HEK293 (cell line): ENCODE measurements around the gene NMNAT3.

Source experiments
- CTCF ChIA-PET: fragments of 350-600 bp; formaldehyde crosslinking; extraction: SDS; loops from one replicate; lab custom pipeline; 2021; ENCODE audit warnings: antibody characterized with exemption; lab: Yijun Ruan, JAX
- POLR2A ChIA-PET: fragments of 300-600 bp; formaldehyde crosslinking; extraction: SDS; loops from one replicate; lab custom pipeline; 2020; ENCODE audit warnings: antibody characterized with exemption, inconsistent platforms; lab: Yijun Ruan, JAX
- H3K27ac ChIP-seq: fragments of 200-500 bp; sonication (Bioruptor generic); 2 replicates; pipeline ENCODE4 v1.5.1; 2014; ENCODE audit warnings: low read depth, low read length, control low read depth, inconsistent platforms; ENCODE audit errors: extremely low read depth
- H3K36me3 ChIP-seq, 2 experiments: fragments of 200-500 bp in 1 of 2; sonication (Bioruptor generic) in 1 of 2; 1 replicate in 1 of 2; 2 replicates in 1 of 2; pipeline ENCODE4 v1.5.1; 2014 to 2017; ENCODE audit warnings: inconsistent platforms in 2 of 2, low read length in 2 of 2; ENCODE audit not compliant: control insufficient read depth in 2 of 2, insufficient read depth in 1 of 2
- H3K4me1 ChIP-seq: fragments of 200-500 bp; sonication (Bioruptor generic); 2 replicates; pipeline ENCODE4 v1.5.1; 2014; ENCODE audit warnings: mild to moderate bottlenecking, low read length, inconsistent platforms; ENCODE audit not compliant: control insufficient read depth, insufficient read depth
- H3K4me3 ChIP-seq: 2 replicates; pipeline ENCODE4 v1.5.1; 2011; ENCODE audit warnings: low read depth, mild to moderate bottlenecking, control low read depth, low read length, moderate library complexity
- H3K9me3 ChIP-seq: fragments of 200-500 bp; sonication (Bioruptor generic); 2 replicates; pipeline ENCODE4 v1.5.1; 2014; ENCODE audit warnings: low read depth, low read length, inconsistent platforms; ENCODE audit not compliant: control insufficient read depth, insufficient read depth
- KLF8 ChIP-seq: fragments of 450-650 bp; formaldehyde crosslinking; IDR thresholded peaks from 2 replicates; pipeline ENCODE4 v1.5.1; 2016; ENCODE audit warnings: missing biosample characterization, missing genetic modification characterization
- SCRT2 ChIP-seq: fragments of 450-650 bp; formaldehyde crosslinking; IDR thresholded peaks from 2 replicates; pipeline ENCODE4 v1.5.1; 2016; ENCODE audit warnings: missing biosample characterization, missing genetic modification characterization
- ZBTB20 ChIP-seq: fragments of 450-650 bp; formaldehyde crosslinking; IDR thresholded peaks from 2 replicates; pipeline ENCODE4 v1.5.1; 2016; ENCODE audit warnings: missing biosample characterization, missing genetic modification characterization
- ZBTB7A ChIP-seq: fragments of 450-650 bp; formaldehyde crosslinking; IDR thresholded peaks from 2 replicates; pipeline ENCODE4 v1.5.1; 2016; ENCODE audit warnings: low read depth, missing biosample characterization, missing genetic modification characterization
- ZNF114 ChIP-seq: fragments of 450-650 bp; formaldehyde crosslinking; IDR thresholded peaks from 2 replicates; pipeline ENCODE4 v1.5.0; 2017; ENCODE audit warnings: missing biosample characterization, missing genetic modification characterization
- ZNF132 ChIP-seq: fragments of 450-650 bp; formaldehyde crosslinking; IDR thresholded peaks from 2 replicates; pipeline ENCODE4 v1.5.1; 2017; ENCODE audit warnings: missing biosample characterization, missing genetic modification characterization, borderline replicate concordance
- ZNF155 ChIP-seq: fragments of 450-650 bp; formaldehyde crosslinking; IDR thresholded peaks from 2 replicates; pipeline ENCODE4 v1.5.1; 2016; ENCODE audit warnings: missing biosample characterization, missing genetic modification characterization
- ZNF175 ChIP-seq: fragments of 450-650 bp; formaldehyde crosslinking; IDR thresholded peaks from 2 replicates; pipeline ENCODE4 v1.5.1; 2016; ENCODE audit warnings: missing biosample characterization, missing genetic modification characterization
- ZNF324 ChIP-seq: fragments of 450-650 bp; formaldehyde crosslinking; IDR thresholded peaks from 2 replicates; pipeline ENCODE4 v1.5.1; 2016; ENCODE audit warnings: missing biosample characterization, missing genetic modification characterization
- ZNF335 ChIP-seq: fragments of 450-650 bp; formaldehyde crosslinking; conservative IDR thresholded peaks from 2 replicates; pipeline ENCODE4 v1.5.1; 2016; ENCODE audit warnings: missing biosample characterization, missing genetic modification characterization
- ZNF501 ChIP-seq: fragments of 450-650 bp; formaldehyde crosslinking; IDR thresholded peaks from 2 replicates; pipeline ENCODE4 v1.5.1; 2016; ENCODE audit warnings: missing biosample characterization, missing genetic modification characterization
- ZNF600 ChIP-seq: fragments of 450-650 bp; formaldehyde crosslinking; IDR thresholded peaks from 2 replicates; pipeline ENCODE4 v1.5.1; 2016; ENCODE audit warnings: missing biosample characterization, missing genetic modification characterization
- ZNF626 ChIP-seq: fragments of 450-650 bp; sonication (Bioruptor Pico); formaldehyde crosslinking; IDR thresholded peaks from 2 replicates; pipeline ENCODE4 v1.5.1; 2018; ENCODE audit warnings: missing biosample characterization, missing genetic modification characterization, inconsistent platforms
- ZNF654 ChIP-seq: fragments of 450-650 bp; formaldehyde crosslinking; IDR thresholded peaks from 2 replicates; pipeline ENCODE4 v1.5.1; 2016; ENCODE audit warnings: low read depth, missing biosample characterization, missing genetic modification characterization
- ZNF777 ChIP-seq: fragments of 450-650 bp; formaldehyde crosslinking; IDR thresholded peaks from 2 replicates; pipeline ENCODE4 v1.5.1; 2017; ENCODE audit warnings: missing biosample characterization, missing genetic modification characterization, borderline replicate concordance
- ZNF837 ChIP-seq: fragments of 450-650 bp; formaldehyde crosslinking; IDR thresholded peaks from 2 replicates; pipeline ENCODE4 v1.5.1; 2016; ENCODE audit warnings: missing biosample characterization, missing genetic modification characterization
- ZNF843 ChIP-seq: fragments of 450-650 bp; formaldehyde crosslinking; IDR thresholded peaks from 2 replicates; pipeline ENCODE4 v1.5.1; 2016; ENCODE audit warnings: missing biosample characterization, missing genetic modification characterization
- TF ChIP-seq, protein P1 (sequence below): fragments of 450-650 bp; formaldehyde crosslinking; IDR thresholded peaks from 2 replicates; pipeline ENCODE4 v1.5.1; 2016; ENCODE audit warnings: missing biosample characterization, missing genetic modification characterization
- TF ChIP-seq, protein P2 (sequence below): sonication (generic); formaldehyde crosslinking; IDR thresholded peaks from 2 replicates; pipeline ENCODE4 v1.8.1; 2022; ENCODE audit warnings: mild to moderate bottlenecking, moderate library complexity, missing genetic modification reagents
- TF ChIP-seq, protein P3 (sequence below): fragments of 450-650 bp; formaldehyde crosslinking; IDR thresholded peaks from 2 replicates; pipeline ENCODE4 v1.5.1; 2016; ENCODE audit warnings: missing biosample characterization, missing genetic modification characterization
- TF ChIP-seq, protein P4 (sequence below): fragments of 450-650 bp; formaldehyde crosslinking; IDR thresholded peaks from 2 replicates; pipeline ENCODE4 v1.5.1; 2016; ENCODE audit warnings: missing biosample characterization, missing genetic modification characterization, borderline replicate concordance

The NMNAT3 gene

DNA sequence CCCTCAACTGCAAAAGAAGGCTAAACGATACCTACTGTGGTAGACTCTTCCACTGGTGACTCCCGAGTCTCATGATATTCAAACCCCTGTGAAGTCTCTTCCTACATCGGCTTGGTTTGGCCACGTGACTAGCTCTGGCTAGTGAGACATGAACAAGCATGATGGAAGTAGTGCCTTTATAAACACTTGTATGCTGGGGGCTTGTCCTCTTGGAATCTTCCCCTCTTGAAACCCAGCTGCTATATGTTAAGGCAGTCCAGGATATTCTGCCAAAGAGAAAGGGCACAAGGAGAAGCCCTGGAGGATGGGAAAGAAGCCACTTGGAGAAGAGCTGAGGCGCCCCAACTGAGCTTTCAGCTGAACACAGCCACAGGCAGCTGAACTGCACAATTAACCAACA, 154.6 kb downstream of the NMNAT3 start:
- ChIA-PET CTCF (interaction anchor here (0.6 to 1.2 kb wide), 3 partner anchors 11 to 130 kb away, joined by 3 to 4 read pairs (median 3); no protein-coding TSS in a partner anchor), POLR2A (interaction anchor here (1.2 kb wide), 1 partner anchor 10 kb away, joined by 4 read pairs; no protein-coding TSS in a partner anchor)
- Histone ChIP-seq H3K4me3 (no peak overlapping the region), H3K36me3 (no peaks in the 10 kb centered on the region), H3K9me3 (no peaks in the 10 kb centered on the region), H3K4me1 (no peaks in the 10 kb centered on the region), H3K27ac (no peak overlapping the region)
- no peak for TF ChIP-seq ZNF335 (tag by site-specific recombination)
- TF ChIP-seq, protein P1, sequence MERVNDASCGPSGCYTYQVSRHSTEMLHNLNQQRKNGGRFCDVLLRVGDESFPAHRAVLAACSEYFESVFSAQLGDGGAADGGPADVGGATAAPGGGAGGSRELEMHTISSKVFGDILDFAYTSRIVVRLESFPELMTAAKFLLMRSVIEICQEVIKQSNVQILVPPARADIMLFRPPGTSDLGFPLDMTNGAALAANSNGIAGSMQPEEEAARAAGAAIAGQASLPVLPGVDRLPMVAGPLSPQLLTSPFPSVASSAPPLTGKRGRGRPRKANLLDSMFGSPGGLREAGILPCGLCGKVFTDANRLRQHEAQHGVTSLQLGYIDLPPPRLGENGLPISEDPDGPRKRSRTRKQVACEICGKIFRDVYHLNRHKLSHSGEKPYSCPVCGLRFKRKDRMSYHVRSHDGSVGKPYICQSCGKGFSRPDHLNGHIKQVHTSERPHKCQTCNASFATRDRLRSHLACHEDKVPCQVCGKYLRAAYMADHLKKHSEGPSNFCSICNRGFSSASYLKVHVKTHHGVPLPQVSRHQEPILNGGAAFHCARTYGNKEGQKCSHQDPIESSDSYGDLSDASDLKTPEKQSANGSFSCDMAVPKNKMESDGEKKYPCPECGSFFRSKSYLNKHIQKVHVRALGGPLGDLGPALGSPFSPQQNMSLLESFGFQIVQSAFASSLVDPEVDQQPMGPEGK (tag by site-specific recombination) = no peak
- TF ChIP-seq ZNF114 (tag by site-specific recombination) = no peak
- TF ChIP-seq ZBTB7A (tag by site-specific recombination) = no peak
- no peak for TF ChIP-seq ZNF837
- TF ChIP-seq, protein P2, sequence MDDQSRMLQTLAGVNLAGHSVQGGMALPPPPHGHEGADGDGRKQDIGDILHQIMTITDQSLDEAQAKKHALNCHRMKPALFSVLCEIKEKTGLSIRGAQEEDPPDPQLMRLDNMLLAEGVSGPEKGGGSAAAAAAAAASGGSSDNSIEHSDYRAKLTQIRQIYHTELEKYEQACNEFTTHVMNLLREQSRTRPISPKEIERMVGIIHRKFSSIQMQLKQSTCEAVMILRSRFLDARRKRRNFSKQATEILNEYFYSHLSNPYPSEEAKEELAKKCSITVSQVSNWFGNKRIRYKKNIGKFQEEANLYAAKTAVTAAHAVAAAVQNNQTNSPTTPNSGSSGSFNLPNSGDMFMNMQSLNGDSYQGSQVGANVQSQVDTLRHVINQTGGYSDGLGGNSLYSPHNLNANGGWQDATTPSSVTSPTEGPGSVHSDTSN (CRISPR knock-in tag) = no peak
- TF ChIP-seq SCRT2 (tag by site-specific recombination) = no peak
- no peak for TF ChIP-seq ZNF501 (tag by site-specific recombination)
- no peak for TF ChIP-seq ZNF324 (tag by site-specific recombination)
- TF ChIP-seq, protein P3, sequence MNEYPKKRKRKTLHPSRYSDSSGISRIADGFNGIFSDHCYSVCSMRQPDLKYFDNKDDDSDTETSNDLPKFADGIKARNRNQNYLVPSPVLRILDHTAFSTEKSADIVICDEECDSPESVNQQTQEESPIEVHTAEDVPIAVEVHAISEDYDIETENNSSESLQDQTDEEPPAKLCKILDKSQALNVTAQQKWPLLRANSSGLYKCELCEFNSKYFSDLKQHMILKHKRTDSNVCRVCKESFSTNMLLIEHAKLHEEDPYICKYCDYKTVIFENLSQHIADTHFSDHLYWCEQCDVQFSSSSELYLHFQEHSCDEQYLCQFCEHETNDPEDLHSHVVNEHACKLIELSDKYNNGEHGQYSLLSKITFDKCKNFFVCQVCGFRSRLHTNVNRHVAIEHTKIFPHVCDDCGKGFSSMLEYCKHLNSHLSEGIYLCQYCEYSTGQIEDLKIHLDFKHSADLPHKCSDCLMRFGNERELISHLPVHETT (tag by site-specific recombination) = no peak
- TF ChIP-seq, protein P4, sequence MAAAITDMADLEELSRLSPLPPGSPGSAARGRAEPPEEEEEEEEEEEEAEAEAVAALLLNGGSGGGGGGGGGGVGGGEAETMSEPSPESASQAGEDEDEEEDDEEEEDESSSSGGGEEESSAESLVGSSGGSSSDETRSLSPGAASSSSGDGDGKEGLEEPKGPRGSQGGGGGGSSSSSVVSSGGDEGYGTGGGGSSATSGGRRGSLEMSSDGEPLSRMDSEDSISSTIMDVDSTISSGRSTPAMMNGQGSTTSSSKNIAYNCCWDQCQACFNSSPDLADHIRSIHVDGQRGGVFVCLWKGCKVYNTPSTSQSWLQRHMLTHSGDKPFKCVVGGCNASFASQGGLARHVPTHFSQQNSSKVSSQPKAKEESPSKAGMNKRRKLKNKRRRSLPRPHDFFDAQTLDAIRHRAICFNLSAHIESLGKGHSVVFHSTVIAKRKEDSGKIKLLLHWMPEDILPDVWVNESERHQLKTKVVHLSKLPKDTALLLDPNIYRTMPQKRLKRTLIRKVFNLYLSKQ = no peak
- no peak for TF ChIP-seq KLF8 (tag by site-specific recombination)
- no peak for TF ChIP-seq ZBTB20 (tag by site-specific recombination)
- TF ChIP-seq ZNF843 (tag by site-specific recombination) = no peak
- TF ChIP-seq ZNF626 (tag by site-specific recombination) = no peak
- TF ChIP-seq ZNF155 (tag by site-specific recombination) = no peak
- TF ChIP-seq ZNF777 (tag by site-specific recombination) = no peak
- TF ChIP-seq ZNF175 (tag by site-specific recombination) = no peak
- TF ChIP-seq ZNF132 (tag by site-specific recombination) = no peak

DNA sequence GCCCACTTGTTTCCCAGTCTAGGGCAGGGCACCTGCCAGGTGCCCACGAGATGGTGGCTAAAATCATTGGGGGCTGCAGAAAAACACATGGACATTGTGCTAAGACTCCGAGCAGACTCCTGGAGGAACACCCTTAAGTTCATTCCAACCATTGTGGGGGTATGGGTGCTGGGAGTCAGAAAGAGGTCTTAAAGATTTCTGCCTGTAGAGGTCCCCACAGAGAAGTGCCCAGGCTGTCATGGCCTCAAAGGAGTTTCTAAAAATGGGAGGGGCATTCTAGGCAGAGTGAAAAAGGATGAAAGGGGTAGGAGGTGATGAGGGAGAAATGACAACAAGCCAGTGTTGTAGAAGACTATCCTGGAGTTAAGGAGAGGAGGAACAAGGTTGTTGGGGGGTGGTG, 155.4 kb downstream of the NMNAT3 start:
- Histone ChIP-seq H3K36me3 (no peaks in the 10 kb centered on the region), H3K9me3 (no peaks in the 10 kb centered on the region), H3K4me3 (no peak overlapping the region), H3K4me1 (no peaks in the 10 kb centered on the region), H3K27ac (no peak overlapping the region)
- CTCF ChIA-PET = interaction anchor here (0.7 to 2.3 kb wide), 2 partner anchors 12 to 40 kb away, joined by 3 to 12 read pairs; no protein-coding TSS in a partner anchor
- POLR2A ChIA-PET = interaction anchor here (1.2 kb wide), 1 partner anchor 11 kb away, joined by 4 read pairs; no protein-coding TSS in a partner anchor
- 0 out of 2 replicates have a peak, but pooled peaks have one; percentile 8 for TF ChIP-seq ZNF654 (tag by site-specific recombination)
- TF ChIP-seq ZNF600 (tag by site-specific recombination) = no peak
